GM15510 (cell line): ENCODE measurements around the gene ZNF611.

Experiments used
- POLR2A ChIP-seq: IDR thresholded peaks from 3 replicates; pipeline ENCODE4 v1.6.1; 2011; ENCODE audit warnings: borderline replicate concordance; ENCODE audit not compliant: insufficient read length; ENCODE audit errors: extremely low read depth

The ZNF611 gene

DNA sequence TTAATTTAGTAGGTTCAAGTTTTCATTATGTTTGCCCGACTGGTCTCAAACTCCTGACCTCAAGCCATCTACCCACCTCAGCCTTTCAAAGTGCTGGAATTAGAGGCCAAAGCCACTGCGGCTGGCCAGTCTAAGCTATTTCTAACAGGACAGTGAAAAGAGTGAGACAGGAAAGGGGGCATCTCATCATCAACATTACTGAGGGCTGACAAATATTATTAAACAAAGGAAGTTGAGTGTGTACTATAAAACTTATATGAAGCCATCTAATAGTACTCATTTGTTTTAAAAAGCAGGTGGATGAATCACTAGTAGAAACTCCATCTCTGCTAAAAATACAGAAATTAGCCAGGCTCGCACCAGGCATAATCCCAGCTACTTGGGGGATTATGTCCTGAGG, 24.3 kb downstream of the ZNF611 start:
- no peak for TF ChIP-seq POLR2A

DNA sequence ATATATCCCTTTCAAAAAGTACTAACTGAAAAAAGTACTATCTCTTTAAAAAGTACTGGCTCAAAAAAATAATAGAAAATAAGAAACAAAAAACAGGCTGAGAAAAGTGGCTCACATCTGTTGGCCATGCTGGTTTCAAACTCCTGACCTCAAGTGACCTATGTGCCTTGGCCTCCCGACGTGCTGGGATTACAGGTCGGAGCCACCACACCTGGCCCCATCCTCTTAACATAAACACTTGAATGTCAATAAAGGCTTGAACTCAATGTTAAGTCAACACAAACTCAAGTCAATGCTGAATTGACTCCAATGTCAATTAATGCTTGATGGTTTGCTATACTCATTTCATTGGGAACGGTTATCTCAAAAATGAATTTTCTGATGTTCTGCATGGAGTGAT, 30.9 kb downstream of the ZNF611 start:
- no peak for TF ChIP-seq POLR2A

DNA sequence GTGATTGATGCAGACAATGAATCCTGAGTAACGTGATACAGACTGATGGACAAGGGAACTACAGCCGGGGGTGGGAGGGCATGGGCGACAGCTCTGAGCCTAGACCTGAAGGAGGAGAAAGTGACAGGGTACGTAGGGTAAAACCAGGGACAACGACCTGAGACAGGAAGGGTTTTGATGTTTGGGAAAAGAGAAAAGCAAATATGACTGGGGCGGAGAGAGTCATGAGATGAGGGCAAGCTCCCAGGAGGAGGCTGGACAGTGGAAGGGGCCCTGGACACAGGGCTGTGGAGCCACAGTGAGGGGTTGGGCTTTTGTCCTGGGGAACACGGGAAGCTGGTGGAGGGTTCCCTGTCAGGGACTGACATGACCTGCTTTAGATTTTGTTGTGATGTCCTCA, 34.2 kb downstream of the ZNF611 start:
- TF ChIP-seq POLR2A = no peak

DNA sequence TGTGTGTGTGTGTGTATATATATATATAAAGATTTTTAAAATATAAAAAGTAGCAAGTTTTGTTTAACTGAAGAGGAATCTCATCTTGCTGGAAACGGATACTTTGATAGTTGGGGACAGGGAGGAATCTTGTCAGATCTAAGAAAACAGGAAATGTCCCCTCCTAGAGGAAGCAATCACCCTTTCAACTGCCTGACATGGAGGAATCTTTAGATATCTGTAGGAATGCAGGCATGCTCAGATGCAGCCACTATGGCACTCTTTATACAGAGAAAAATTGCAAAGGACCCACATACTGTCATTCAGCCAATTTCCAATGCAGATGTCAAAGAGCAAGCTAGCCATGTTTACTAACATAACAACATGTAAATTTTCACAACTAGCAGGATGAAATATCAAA, 38.8 kb downstream of the ZNF611 start:
- no peak for TF ChIP-seq POLR2A

DNA sequence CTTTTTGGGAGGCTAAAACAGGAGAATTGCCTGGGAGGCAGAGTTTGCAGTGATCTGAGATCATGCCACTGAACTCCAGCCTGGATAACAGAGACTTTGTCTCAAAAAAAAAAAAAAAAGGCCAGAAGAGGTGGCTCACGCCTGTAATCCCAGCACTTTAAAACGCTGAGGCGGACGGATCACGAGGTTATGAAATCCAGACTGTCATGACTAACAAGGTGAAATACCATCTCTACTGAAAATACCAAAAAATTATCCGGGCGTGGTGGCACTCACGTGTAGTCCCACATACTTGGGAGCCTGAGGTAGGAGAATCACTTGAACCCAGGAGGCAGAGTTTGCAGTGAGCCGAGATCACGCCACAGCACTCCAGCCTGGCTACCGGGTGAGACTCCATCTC, 39.9 kb downstream of the ZNF611 start:
- no peak for TF ChIP-seq POLR2A

DNA sequence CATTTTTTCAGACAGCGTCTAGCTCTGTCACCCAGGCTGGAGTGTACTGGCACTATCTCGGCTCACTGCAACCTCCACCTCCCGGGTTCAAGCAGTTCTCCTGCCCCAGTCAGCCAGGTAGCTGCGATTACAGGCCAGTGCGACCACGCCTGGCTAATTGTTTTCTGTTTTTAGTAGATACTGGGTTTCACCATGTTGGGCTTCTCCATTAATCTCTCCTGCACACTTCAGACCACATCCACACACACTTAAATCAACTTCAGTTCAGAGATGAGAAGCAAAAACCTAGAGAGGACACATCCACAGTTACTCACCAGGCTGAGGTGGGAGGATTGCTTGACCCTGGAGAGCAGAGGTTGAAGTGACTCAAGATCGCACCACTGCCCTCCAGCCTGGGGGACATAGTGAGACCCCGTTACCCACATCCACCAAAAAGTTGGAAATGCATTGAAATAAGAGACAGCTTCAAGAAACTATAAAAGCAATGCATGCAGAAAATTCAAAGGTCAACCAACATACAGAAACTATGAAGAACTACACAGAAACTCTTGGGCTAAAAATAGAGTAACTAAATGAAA, 42.3 kb downstream of the ZNF611 start:
- TF ChIP-seq POLR2A = no peak

DNA sequence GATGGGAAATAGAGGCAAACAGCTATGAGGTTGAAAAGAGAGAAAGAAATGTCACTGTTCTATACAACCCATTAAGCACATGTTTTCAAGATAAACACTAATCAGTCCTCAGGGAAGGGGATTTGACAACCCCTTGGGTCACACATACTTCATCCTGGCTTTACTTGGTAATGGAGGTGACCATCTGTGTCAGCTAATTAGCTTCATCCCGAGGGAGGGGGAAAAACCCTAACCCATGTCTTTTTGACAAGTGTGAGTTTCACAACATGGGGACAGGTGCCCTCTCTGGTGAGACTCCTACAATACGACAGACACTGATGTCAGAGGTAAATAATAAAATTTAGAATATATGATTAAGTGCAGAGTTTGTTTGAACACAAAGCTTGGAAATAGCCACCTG, 43.1 kb downstream of the ZNF611 start:
- TF ChIP-seq POLR2A = no peak

DNA sequence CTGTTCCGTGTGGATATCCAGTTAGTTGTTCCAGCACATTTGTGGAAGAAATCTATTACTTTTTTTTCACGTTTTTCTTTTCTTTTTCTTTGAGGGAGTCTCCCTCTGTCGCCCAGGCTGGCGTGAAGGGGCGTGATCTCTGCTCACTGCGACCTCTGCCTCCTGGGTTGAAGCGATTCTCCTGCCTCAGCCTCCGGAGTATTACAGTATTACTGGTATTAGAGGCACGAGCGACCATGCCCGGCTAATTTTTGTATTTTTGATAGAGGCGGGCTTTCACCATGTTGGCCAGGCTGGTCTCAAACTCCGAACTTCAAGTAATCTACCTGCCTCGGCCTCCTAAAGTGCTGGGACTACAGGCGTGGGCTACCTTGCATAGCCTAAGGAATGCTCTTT, 43.6 kb downstream of the ZNF611 start:
- TF ChIP-seq POLR2A = no peak

DNA sequence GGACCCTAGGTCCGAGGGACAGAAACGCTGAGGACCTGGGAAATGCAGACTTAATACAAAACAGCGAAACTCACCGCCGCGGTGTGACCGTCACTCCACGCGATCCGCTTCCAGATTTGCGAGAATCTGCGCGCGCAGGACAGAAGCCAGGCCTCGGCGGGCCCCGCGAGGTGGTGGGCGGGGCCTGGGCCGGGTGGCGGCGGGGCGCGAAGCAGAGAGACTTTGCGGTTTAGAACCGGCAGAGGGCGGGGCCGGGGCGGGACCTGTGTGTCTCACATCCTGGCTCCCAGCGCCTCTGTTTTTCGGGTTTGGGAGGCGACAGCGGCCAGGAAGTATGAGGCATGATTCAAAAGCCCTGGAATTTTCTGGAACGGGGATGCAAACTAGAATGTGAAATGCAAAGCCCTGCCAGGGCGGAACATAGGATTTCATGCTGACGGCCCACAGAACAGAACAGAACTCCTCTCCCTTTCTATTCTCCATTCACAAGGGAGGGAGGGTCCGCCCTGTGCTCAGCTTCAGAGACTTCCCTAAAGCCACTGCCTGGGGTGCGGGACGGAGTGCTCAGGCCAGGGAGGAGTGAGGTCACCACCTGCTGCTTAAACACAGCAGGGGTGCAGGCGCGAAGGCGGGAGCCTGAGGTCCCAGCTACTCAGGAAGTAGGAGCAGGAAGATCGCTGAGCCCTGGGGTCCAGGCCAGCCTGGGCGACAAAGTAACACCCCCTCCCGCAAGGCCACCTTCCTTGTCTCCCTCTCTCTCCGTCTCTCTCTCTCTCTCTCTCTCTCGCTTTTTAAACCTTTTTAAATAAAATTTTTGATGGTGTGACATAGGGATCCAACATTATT, 44.3 kb downstream of the ZNF611 start:
- peak; percentile 67 for TF ChIP-seq POLR2A

DNA sequence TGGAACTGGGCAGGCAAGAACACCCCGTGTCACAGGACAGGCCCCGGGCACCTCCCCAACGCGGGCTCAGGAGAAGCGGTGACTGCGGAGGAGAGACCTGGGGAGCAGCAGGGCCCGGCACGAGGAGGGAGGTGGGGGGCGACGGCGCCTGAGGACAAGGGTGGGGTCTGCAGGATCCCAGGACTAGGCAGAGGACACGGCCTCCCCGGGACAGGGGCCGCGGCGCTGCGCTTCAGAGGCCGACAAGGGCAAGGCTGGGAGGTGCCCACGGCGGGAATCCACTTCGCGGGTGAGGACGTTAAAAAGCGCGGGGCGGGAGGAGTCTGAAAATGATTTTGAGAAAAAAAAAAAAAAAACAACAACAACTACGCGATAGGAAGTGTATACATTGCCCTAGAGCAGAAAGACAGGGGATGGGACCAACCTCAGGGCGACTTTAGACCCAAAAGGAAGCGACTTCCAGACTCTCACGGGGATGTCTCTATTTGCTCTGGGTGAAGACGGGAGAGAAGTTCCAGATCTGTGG, 44.9 kb downstream of the ZNF611 start:
- TF ChIP-seq POLR2A = no peak

DNA sequence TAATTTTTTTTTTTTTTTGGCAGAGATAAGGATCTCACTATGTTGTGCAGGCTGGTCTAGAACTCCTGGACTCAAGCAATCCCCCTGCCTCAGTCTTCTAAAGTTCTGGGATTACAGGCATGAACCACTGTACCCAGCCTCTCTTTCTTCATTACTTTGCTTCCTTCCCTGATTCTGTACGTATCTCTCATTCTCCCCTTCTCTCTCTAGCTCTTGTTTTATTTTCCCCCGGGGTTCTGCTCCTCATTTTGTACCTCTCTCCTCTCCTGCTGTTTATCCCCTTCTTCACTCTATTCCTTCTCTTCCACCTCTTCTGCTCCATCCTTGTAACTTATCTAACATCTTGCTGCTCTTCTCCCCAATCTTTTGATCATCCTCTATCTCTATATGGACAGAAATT, 46.5 kb downstream of the ZNF611 start:
- TF ChIP-seq POLR2A = no peak

DNA sequence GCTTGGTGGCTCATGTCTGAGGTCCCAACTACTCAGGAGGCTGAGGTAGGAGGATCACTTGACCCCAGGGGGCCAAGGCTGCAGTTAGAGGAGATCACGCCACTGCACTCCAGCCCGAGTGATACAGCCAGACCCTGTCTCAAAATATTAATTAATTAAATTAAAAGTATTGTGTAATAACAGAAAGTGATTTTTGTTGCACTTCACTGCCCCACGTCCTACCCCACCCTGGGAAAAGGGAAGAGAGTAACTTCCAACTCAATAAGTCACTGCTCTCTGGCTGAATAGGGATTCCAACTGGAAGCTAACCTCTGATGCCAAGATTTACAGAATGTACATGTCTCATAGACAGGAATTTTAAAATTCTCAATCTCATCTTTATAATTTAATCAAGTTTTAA, 47.2 kb downstream of the ZNF611 start:
- no peak for TF ChIP-seq POLR2A

DNA sequence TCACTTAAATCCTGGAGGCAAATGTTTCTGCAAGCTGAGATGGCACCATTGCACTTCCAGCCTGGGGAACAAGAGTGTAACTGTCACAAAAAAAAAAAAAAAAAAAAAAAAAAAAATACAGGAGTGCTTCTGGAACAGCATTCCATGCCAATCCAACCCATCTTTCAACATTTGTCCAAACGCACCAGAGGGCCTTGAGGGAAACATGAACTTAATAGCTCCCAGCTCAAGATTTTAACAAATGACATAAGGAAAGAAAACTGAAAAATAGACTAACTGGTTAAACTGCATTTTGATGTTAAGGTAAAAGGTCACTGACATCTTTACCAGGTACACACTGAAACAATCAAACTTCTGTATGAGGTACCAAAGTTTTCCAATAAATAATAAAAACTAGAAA, 49.0 kb downstream of the ZNF611 start:
- TF ChIP-seq POLR2A = no peak

DNA sequence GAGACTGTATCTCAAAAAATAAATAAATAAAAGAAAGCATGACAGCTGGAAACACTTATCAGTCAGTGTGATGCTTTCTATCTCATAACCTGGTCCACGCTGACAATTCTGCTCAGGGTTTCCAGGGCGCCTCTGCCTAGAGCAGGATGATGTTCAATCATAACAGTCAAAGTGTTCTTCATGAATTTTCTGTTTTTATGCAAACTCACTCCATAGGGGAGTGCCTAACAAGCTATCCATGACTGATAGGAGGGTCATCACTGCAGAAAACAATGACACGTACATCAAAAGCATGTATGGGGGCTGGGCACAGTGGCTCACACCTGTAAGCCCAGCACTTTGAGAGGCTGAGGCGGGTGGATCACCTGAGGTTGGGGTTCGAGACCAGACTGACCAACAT, 55.2 kb downstream of the ZNF611 start:
- TF ChIP-seq POLR2A = no peak

DNA sequence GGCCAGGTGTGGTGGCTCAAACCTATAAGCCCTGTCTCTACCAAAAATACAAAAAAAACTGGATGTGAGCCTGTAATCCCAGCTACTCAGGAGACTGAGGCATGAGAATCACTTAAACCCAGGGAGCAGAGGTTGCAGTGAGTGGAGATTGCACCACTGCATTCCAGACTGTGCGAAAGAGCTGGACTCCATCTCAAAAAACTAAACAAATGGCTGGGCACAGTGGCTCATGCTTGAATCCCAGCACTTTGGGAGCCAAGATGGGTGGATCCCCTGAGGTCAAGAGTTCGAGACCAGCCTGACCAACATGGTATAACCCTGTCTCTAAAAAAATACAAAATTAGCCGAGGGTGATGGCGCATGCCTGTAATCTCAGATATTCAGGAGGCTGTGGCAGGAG, 61.8 kb downstream of the ZNF611 start:
- TF ChIP-seq POLR2A = no peak

DNA sequence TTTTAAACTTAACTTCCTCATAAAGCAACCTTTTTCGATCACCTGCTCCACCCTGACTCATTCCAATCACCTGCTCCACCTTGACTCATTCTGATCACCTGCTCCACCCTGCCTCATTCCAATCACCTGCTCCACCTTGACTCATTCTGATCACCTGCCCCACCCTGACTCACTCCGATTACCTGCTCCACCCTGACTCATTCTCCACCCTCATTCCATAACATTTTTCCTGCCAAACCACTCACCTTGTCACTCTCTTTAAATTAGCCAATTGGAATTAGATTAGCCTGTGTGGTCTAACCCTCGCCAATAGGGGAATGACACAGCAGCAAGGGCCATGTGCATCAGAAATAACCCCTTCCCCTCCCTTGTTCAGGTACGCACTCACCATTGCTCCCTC, 64.8 kb downstream of the ZNF611 start:
- no peak for TF ChIP-seq POLR2A
